NT2/D1 (cell line): ENCODE data around the gene OPN3.

Source experiments
- YY1 ChIP-seq: IDR thresholded peaks from 2 replicates; pipeline ENCODE4 v1.6.1; 2011; ENCODE audit not compliant: insufficient read length, insufficient read depth
- ZNF274 ChIP-seq: IDR thresholded peaks from 2 replicates; pipeline ENCODE4 v1.6.1; 2011; ENCODE audit warnings: mild to moderate bottlenecking, low read depth, low read length

- TF ChIP-seq ZNF274 (no peak), YY1 (no peak)
These were observed 60.7 kb downstream of the OPN3 start for GRCh38 chr1:241579434-241579833.
